GM12878 (cell line): ENCODE results near the gene USPL1. TPM values are rescaled to one million over a fixed set of nuclear protein-coding genes. Genes with fewer than 3 reads are reported as not detected.

Experiments
- ATAC-seq: fragments of 200-7000 bp; cut with Tn5 transposase; 3 replicates; pipeline ENCODE4 v1.9.1; 2020; ENCODE audit warnings: mild to moderate bottlenecking, moderate library complexity
- BruUV-seq: library from RNA; stranded (reverse); fragments of 400-500 nt; replicated peaks from 2 replicates; lab custom pipeline; 2021; lab: Mats Ljungman, UMichigan
- CTCF ChIA-PET: fragments of 300-600 bp; sonication (Branson Sonifier 250); formaldehyde crosslinking; extraction: SDS; loops from one replicate; lab custom pipeline; 2021; ENCODE audit warnings: inconsistent platforms; lab: Yijun Ruan, JAX
- POLR2A ChIA-PET: fragments of 350-600 bp; formaldehyde crosslinking; extraction: SDS; loops from one replicate; lab custom pipeline; 2021; ENCODE audit warnings: inconsistent platforms; lab: Charles Lee
- RAD21 ChIA-PET: fragments of 300-600 bp; sonication (Branson Sonifier 250); formaldehyde crosslinking; loops from one replicate; lab custom pipeline; 2023; ENCODE audit warnings: antibody characterized with exemption; ENCODE audit not compliant: unreplicated experiment; lab: Charles Lee
- SMC1A ChIA-PET: fragments of 300-600 bp; sonication (Branson Sonifier 250); formaldehyde crosslinking; loops from one replicate; lab custom pipeline; 2023; ENCODE audit not compliant: unreplicated experiment, uncharacterized antibody; lab: Charles Lee
- DNase-seq: peaks from one replicate; pipeline ENCODE4 v3.0.0-alpha.2; 2011; ENCODE audit warnings: low read depth, low spot score
- FAIRE-seq: peaks from 3 replicates; lab custom pipeline; 2011; peaks lifted over from hg19 to GRCh38; lab: Jason Lieb, UNC
- H2AFZ ChIP-seq: 2 replicates; pipeline ENCODE4 v1.6.0; 2011; ENCODE audit warnings: low read depth, low read length, control low read depth; ENCODE audit not compliant: control insufficient read depth
- H3K27ac ChIP-seq: 2 replicates; pipeline ENCODE4 v1.5.1; 2011; ENCODE audit warnings: control low read depth; ENCODE audit not compliant: control insufficient read depth, insufficient read depth
- H3K27me3 ChIP-seq, 2 experiments: replicated peaks in 1 of 2; 2 replicates each; pipeline versions ENCODE4 v1.6.0 to v1.6.1; 2011; ENCODE audit warnings: low read length in 1 of 2; ENCODE audit not compliant: control insufficient read depth in 2 of 2, insufficient read depth in 2 of 2
- H3K36me3 ChIP-seq, 2 experiments: 2 replicates each; pipeline ENCODE4 v1.5.1; 2011; ENCODE audit warnings: low read length in 1 of 2; ENCODE audit not compliant: control insufficient read depth in 2 of 2, insufficient read depth in 2 of 2
- H3K4me1 ChIP-seq: 2 replicates; pipeline ENCODE4 v1.6.1; 2011; ENCODE audit warnings: mild to moderate bottlenecking, low read length, moderate library complexity, mixed read lengths; ENCODE audit not compliant: control insufficient read depth, insufficient read depth
- H3K4me2 ChIP-seq: 2 replicates; pipeline ENCODE4 v1.6.0; 2011; ENCODE audit warnings: control low read depth; ENCODE audit not compliant: control insufficient read depth, insufficient read depth
- H3K4me3 ChIP-seq: fragments of 200-600 bp; sonication (generic); 2 replicates; pipeline ENCODE4 v1.5.1; 2016
- H3K79me2 ChIP-seq: 2 replicates; pipeline ENCODE4 v1.6.0; 2011; ENCODE audit warnings: low read length; ENCODE audit not compliant: control insufficient read depth, insufficient read depth
- H3K9ac ChIP-seq: 2 replicates; pipeline ENCODE4 v1.8.0; 2011; ENCODE audit warnings: low read length, control low read depth, mixed read lengths; ENCODE audit not compliant: control insufficient read depth, insufficient read depth
- H3K9me3 ChIP-seq: replicated peaks from 3 replicates; pipeline ENCODE4 v1.5.1; 2011; ENCODE audit warnings: mild to moderate bottlenecking, low read length; ENCODE audit not compliant: control insufficient read depth, insufficient read depth
- H4K20me1 ChIP-seq: 2 replicates; pipeline ENCODE4 v1.6.0; 2011; ENCODE audit not compliant: control insufficient read depth, insufficient read depth
- ASH2L ChIP-seq: fragments of 300-600, 200-600 bp; sonication (generic); IDR thresholded peaks from 2 replicates; pipeline ENCODE4 v1.6.1; 2017; ENCODE audit warnings: low read depth, mild to moderate bottlenecking, borderline replicate concordance
- CHD2 ChIP-seq: IDR thresholded peaks from 2 replicates; pipeline ENCODE4 v1.6.1; 2011; ENCODE audit warnings: low read depth, low read length, improper control_type of control experiment, borderline replicate concordance
- IKZF1 ChIP-seq: fragments of 450-650 bp; conservative IDR thresholded peaks from 2 replicates; pipeline ENCODE4 v1.6.1; 2017; ENCODE audit warnings: antibody characterized with exemption, mild to moderate bottlenecking
- IRF3 ChIP-seq: fragments of 450-650 bp; IDR thresholded peaks from 2 replicates; pipeline ENCODE4 v1.6.1; 2014; ENCODE audit warnings: mild to moderate bottlenecking
- PAX5 ChIP-seq: IDR thresholded peaks from 2 replicates; pipeline ENCODE4 v1.6.1; 2011; ENCODE audit warnings: low read depth, low read length, borderline replicate concordance
- PML ChIP-seq: IDR thresholded peaks from 2 replicates; pipeline ENCODE4 v1.6.1; 2012; ENCODE audit warnings: low read length, inconsistent platforms
- POU2F2 ChIP-seq: IDR thresholded peaks from 3 replicates; pipeline ENCODE4 v1.6.1; 2011; ENCODE audit warnings: low read depth, mild to moderate bottlenecking, low read length, borderline replicate concordance
- RBBP5 ChIP-seq: fragments of 200-600 bp; sonication (generic); conservative IDR thresholded peaks from 2 replicates; pipeline ENCODE4 v1.6.1; 2016
- SMARCA5 ChIP-seq: fragments of 450-650 bp; IDR thresholded peaks from 2 replicates; pipeline ENCODE4 v1.6.1; 2017; ENCODE audit warnings: mild to moderate bottlenecking
- ZNF622 ChIP-seq: fragments of 450-650 bp; IDR thresholded peaks from 2 replicates; pipeline ENCODE4 v1.6.1; 2017; ENCODE audit warnings: mild to moderate bottlenecking, inconsistent platforms
- WGBS: methylation state at CpG from one replicate; pipeline ENCODE4 v1.1.6; 2016; ENCODE audit warnings: low lambda C conversion rate; ENCODE audit not compliant: insufficient replicate concordance, insufficient coverage; ENCODE audit errors: missing lambda C conversion rate; 5-methylcytosine and 5-hydroxymethylcytosine counted together
- in situ Hi-C: fragments of 300-500 bp; cut with MboI; formaldehyde crosslinking; loops from 9 replicates; pipeline ENCODE4 v1.14.3; 2018; ENCODE audit warnings: mixed read lengths
- intact Hi-C: fragments of 100-400 bp; cut with micrococcal nuclease; formaldehyde crosslinking; loops from one replicate; pipeline ENCODE4 v1.14.2; 2022; ENCODE audit not compliant: unreplicated experiment
- polyA plus RNA-seq, 11 experiments: library from polyadenylated mRNA; depleted of rRNA in 4 of 11; unstranded in 6 of 11; stranded (reverse) in 5 of 11; fragments of >200 nt; fragmentation: Nextera tagmentation in 4 of 11; fragmentation: Illumina TruSeq in 1 of 11; extraction: Ambion mirVana in 4 of 11; extraction: Trizol in 1 of 11; gene quantifications; 1 replicate in 1 of 11; 2 replicates in 10 of 11; pipeline versions ENCODE4 v1.2.1 to v1.2.3, GENCODE V29; 2011 to 2016; ENCODE audit warnings: inconsistent platforms in 2 of 11, missing spikeins in 2 of 11, low read depth in 1 of 11
- total RNA-seq, 4 experiments: library from RNA; depleted of rRNA in 3 of 4; stranded (reverse); fragments of >200 nt in 3 of 4; fragmentation: Illumina TruSeq in 1 of 4; extraction: Trizol in 1 of 4; gene quantifications; 2 replicates each; pipeline versions ENCODE4 v1.2.1 to v1.2.3, GENCODE V29; 2013 to 2021

USPL1 gene
- total and polyA plus RNA-seq, 10 of the 15 experiments (the other 5 are each of a cell fraction or from before 2014, with no cell fraction given) = 7.9 to 23.2 (median 15.8) TPM

- Histone ChIP-seq H2AFZ (no peak overlapping the region), H3K9ac (no peak overlapping the region), H3K79me2 (peaks cover 53% of the 10 kb centered on the region), H3K4me3 (no peak overlapping the region), H3K27ac (no peak overlapping the region), H3K36me3 (peaks cover 3 to 15% of the 10 kb centered on the region in 2 experiments), H3K4me2 (no peak overlapping the region), H3K27me3 (no peaks in the 10 kb centered on the region), H3K4me1 (peaks cover 7% of the 10 kb centered on the region), H4K20me1 (no peaks in the 10 kb centered on the region; the same call in 1 of the 2 replicates), H3K9me3 (no peaks in the 10 kb centered on the region)
- ATAC-seq (no peak), DNase-seq (no peak), FAIRE-seq (no peak)
- ChIA-PET CTCF (interaction anchor here (0.8 to 1.5 kb wide), 3 partner anchors 174 to 421 kb away, joined by 3 read pairs; no protein-coding TSS in a partner anchor), POLR2A (interaction anchor here (0.5 to 1.7 kb wide), 4 partner anchors 8 to 106 kb away, joined by 3 to 4 read pairs (median 3); no protein-coding TSS in a partner anchor), SMC1A (interaction anchor here (0.6 to 2.4 kb wide), 2 partner anchors 12 to 41 kb away, joined by 4 to 6 read pairs; no protein-coding TSS in a partner anchor), RAD21 (interaction anchor here (1.5 kb wide), 1 partner anchor 16 kb away, joined by 4 read pairs; no protein-coding TSS in a partner anchor)
- in situ Hi-C loops = no loop called here
- TF ChIP-seq IRF3 = no peak
- TF ChIP-seq SMARCA5 = no peak
- TF ChIP-seq ASH2L = no peak
- no peak for TF ChIP-seq CHD2
- TF ChIP-seq ZNF622 = no peak
- TF ChIP-seq RBBP5 = no peak
- TF ChIP-seq IKZF1 = no peak
- no peak for TF ChIP-seq PAX5
- TF ChIP-seq POU2F2 = no peak
- no peak for TF ChIP-seq PML
- intact Hi-C loops = loop anchor here (2.0 kb wide), 1 partner anchor 183 kb away; no protein-coding TSS in a partner anchor
- 90% methylated on average over 5 of the region's 5 CpGs for WGBS
- BruUV-seq = no TSS peak
Measured at GRCh38 chr13:30623392-30623791, 5.7 kb downstream of the USPL1 start.
